ENCODE data around the gene NECAB2.
A peak's percentile ranks its signal among the peaks of the same experiment; 100 is the strongest.

Gene NECAB2

GRCh38 chr16:83955218-83956130, 12.6 kb upstream of the NECAB2 start:
- Histone ChIP-seq H3K4me3 (ENCODE audit: low read depth in 1 of 2, low read length in 2 of 2) (peak overlapping the region in 1 of 2 donors; percentile 72), H3K27ac (ENCODE audit: low read length) (no peak overlapping the region)

GRCh38 chr16:83956336-83957289, 11.4 kb upstream of the NECAB2 start:
- H3K36me3 ChIP-seq (ENCODE audit: control insufficient read depth in 1 of 2, insufficient read depth in 2 of 2, low read length in 2 of 2), result peaks cover 14 to 31% of the 10 kb centered on the region in 2 donors
- no peak overlapping the region for H3K4me3 ChIP-seq (ENCODE audit: low read depth in 1 of 2, low read length in 2 of 2)
- no peaks in the 10 kb centered on the region for H3K9me3 ChIP-seq (ENCODE audit: control insufficient read depth in 1 of 2, low read length in 2 of 2)
- H3K4me1 ChIP-seq (ENCODE audit: control insufficient read depth in 1 of 2, insufficient read depth in 2 of 2, low read length in 2 of 2), result peaks cover 10 to 26% of the 10 kb centered on the region in 2 donors
- H3K27ac ChIP-seq (ENCODE audit: low read length), result no peak overlapping the region
- H3K27me3 ChIP-seq (ENCODE audit: low read depth, low read length), result no peaks in the 10 kb centered on the region

More at GRCh38 chr16:83955218-83956130, 12.6 kb upstream of the NECAB2 start:
- Histone ChIP-seq H3K4me1 (ENCODE audit: control insufficient read depth in 1 of 2, insufficient read depth in 2 of 2, low read length in 2 of 2) (peaks cover 10 to 26% of the 10 kb centered on the region in 2 donors), H3K9me3 (ENCODE audit: control insufficient read depth in 1 of 2, low read length in 2 of 2) (no peaks in the 10 kb centered on the region), H3K27me3 (ENCODE audit: low read depth, low read length) (no peaks in the 10 kb centered on the region), H3K36me3 (ENCODE audit: control insufficient read depth in 1 of 2, insufficient read depth in 2 of 2, low read length in 2 of 2) (peaks cover 14 to 20% of the 10 kb centered on the region in 2 donors)

DNA sequence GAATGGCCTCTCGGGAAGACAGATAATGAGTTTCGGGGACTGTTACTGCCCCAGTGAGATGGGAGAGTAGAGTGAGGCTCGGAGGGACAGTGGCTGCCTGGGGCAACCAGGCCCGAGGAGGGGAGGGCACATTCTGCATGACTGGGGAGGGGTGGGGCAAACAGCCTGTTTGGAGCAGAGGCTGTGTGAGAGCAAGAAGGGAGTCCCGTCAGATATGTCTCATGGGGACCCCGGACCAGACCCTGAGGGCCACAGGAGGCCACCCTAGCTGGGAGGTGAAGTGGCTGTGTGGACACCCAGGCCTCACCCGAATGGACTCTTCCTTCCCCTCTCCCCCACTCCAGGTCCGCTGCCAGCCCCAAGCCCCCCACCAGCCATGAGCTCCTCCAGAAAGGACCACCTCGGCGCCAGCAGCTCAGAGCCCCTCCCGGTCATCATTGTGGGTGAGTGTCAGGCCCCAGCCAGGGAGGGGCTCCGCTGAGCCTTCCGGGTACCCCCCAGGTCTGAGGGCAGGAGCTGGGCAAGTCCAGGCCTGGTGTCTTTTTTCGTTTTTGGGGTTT, 10.7 kb upstream of the NECAB2 start:
- Histone ChIP-seq H3K4me1 (ENCODE audit: control insufficient read depth in 1 of 2, insufficient read depth in 2 of 2, low read length in 2 of 2) (peaks cover 10 to 25% of the 10 kb centered on the region in 2 donors), H3K36me3 (ENCODE audit: control insufficient read depth in 1 of 2, insufficient read depth in 2 of 2, low read length in 2 of 2) (peaks cover 14 to 36% of the 10 kb centered on the region in 2 donors), H3K27ac (ENCODE audit: low read length) (no peak overlapping the region), H3K4me3 (ENCODE audit: low read depth in 1 of 2, low read length in 2 of 2) (no peak overlapping the region), H3K9me3 (ENCODE audit: control insufficient read depth in 1 of 2, low read length in 2 of 2) (no peaks in the 10 kb centered on the region), H3K27me3 (ENCODE audit: low read depth, low read length) (no peaks in the 10 kb centered on the region)

- Histone ChIP-seq H3K36me3 (ENCODE audit: control insufficient read depth in 1 of 2, insufficient read depth in 2 of 2, low read length in 2 of 2) (peaks cover 14 to 45% of the 10 kb centered on the region in 2 donors), H3K27me3 (ENCODE audit: low read depth, low read length) (no peaks in the 10 kb centered on the region), H3K9me3 (ENCODE audit: control insufficient read depth in 1 of 2, low read length in 2 of 2) (no peaks in the 10 kb centered on the region), H3K27ac (ENCODE audit: low read length) (no peak overlapping the region), H3K4me3 (ENCODE audit: low read depth in 1 of 2, low read length in 2 of 2) (no peak overlapping the region), H3K4me1 (ENCODE audit: control insufficient read depth in 1 of 2, insufficient read depth in 2 of 2, low read length in 2 of 2) (peaks cover 6 to 18% of the 10 kb centered on the region in 2 donors)
Measured at GRCh38 chr16:83958137-83958845, 9.8 kb upstream of the NECAB2 start.

- Histone ChIP-seq H3K27ac (ENCODE audit: low read length) (no peak overlapping the region), H3K9me3 (ENCODE audit: control insufficient read depth in 1 of 2, low read length in 2 of 2) (no peaks in the 10 kb centered on the region), H3K4me3 (ENCODE audit: low read depth in 1 of 2, low read length in 2 of 2) (no peak overlapping the region), H3K4me1 (ENCODE audit: control insufficient read depth in 1 of 2, insufficient read depth in 2 of 2, low read length in 2 of 2) (peaks cover 2 to 14% of the 10 kb centered on the region in 2 donors), H3K27me3 (ENCODE audit: low read depth, low read length) (no peaks in the 10 kb centered on the region), H3K36me3 (ENCODE audit: control insufficient read depth in 1 of 2, insufficient read depth in 2 of 2, low read length in 2 of 2) (peaks cover 14 to 52% of the 10 kb centered on the region in 2 donors)
Measured at GRCh38 chr16:83958846-83959565, 9.0 kb upstream of the NECAB2 start.

GRCh38 chr16:83959656-83960434, 8.2 kb upstream of the NECAB2 start:
- no peak overlapping the region for H3K4me3 ChIP-seq (ENCODE audit: low read depth in 1 of 2, low read length in 2 of 2)
- H3K27me3 ChIP-seq (ENCODE audit: low read depth, low read length), result no peaks in the 10 kb centered on the region
- no peaks in the 10 kb centered on the region for H3K9me3 ChIP-seq (ENCODE audit: control insufficient read depth in 1 of 2, low read length in 2 of 2)
- peaks cover 14 to 56% of the 10 kb centered on the region in 2 donors for H3K36me3 ChIP-seq (ENCODE audit: control insufficient read depth in 1 of 2, insufficient read depth in 2 of 2, low read length in 2 of 2)
- peaks cover 0 to 6% of the 10 kb centered on the region in 2 donors for H3K4me1 ChIP-seq (ENCODE audit: control insufficient read depth in 1 of 2, insufficient read depth in 2 of 2, low read length in 2 of 2)
- no peak overlapping the region for H3K27ac ChIP-seq (ENCODE audit: low read length)

DNA sequence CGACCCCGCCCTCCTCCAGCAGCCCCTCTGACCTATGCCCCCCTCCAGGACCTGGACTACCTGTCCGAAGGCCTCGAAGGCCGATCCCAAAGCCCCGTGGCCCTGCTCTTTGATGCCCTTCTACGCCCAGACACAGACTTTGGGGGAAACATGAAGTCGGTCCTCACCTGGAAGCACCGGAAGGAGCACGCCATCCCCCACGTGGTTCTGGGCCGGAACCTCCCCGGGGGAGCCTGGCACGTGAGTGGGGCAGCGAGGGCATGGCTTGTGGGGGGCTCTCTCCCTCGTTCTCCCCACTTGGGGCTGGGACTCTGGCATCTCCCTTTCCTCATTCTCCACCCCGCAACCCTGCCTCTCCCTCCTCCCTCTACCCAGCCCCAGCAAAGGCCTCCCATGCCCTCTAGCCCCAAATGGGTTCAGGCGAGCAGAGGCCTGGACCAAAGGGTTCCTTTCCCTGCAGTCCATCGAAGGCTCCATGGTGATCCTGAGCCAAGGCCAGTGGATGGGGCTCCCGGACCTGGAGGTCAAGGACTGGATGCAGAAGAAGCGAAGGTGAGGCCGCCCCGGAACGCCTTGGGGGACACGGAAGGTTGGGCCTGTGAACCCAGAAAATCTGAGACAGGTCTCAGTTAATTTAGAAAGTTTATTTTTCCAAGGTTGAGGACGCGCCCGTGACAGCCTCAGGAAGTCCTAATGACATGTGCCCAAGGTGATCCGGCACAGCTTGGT, 7.4 kb upstream of the NECAB2 start:
- Histone ChIP-seq H3K4me1 (ENCODE audit: control insufficient read depth in 1 of 2, insufficient read depth in 2 of 2, low read length in 2 of 2) (no peaks in the 10 kb centered on the region), H3K36me3 (ENCODE audit: control insufficient read depth in 1 of 2, insufficient read depth in 2 of 2, low read length in 2 of 2) (peaks cover 14 to 65% of the 10 kb centered on the region in 2 donors), H3K27ac (ENCODE audit: low read length) (no peak overlapping the region)

DNA sequence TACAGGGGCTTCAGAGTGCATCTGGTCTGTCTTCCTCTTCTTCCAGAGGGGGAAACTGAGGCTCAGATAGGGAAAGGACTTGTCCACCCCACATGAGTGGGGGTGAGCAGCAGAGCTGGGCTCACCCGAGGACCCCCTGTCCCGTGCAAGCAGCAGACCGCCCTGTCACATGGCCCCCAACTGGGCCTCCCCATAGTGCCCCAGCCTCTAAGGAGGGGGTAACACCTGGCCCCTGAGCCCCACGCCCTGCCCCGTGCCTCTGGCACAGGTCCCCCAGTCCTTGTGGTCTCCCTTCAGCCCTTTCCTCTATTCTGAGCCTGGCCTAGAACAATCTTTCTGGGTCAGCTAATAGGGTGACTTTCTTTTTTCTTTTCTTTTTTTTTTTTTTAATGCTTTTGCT, 6.5 kb upstream of the NECAB2 start:
- Histone ChIP-seq H3K27me3 (ENCODE audit: low read depth, low read length) (no peaks in the 10 kb centered on the region), H3K36me3 (ENCODE audit: control insufficient read depth in 1 of 2, insufficient read depth in 2 of 2, low read length in 2 of 2) (peaks cover 14 to 70% of the 10 kb centered on the region in 2 donors), H3K4me3 (ENCODE audit: low read depth in 1 of 2, low read length in 2 of 2) (no peak overlapping the region), H3K9me3 (ENCODE audit: control insufficient read depth in 1 of 2, low read length in 2 of 2) (no peaks in the 10 kb centered on the region), H3K27ac (ENCODE audit: low read length) (no peak overlapping the region), H3K4me1 (ENCODE audit: control insufficient read depth in 1 of 2, insufficient read depth in 2 of 2, low read length in 2 of 2) (no peaks in the 10 kb centered on the region)

More for the DNA sequence above, 7.4 kb upstream of the NECAB2 start:
- Histone ChIP-seq H3K27me3 (ENCODE audit: low read depth, low read length) (no peaks in the 10 kb centered on the region), H3K9me3 (ENCODE audit: control insufficient read depth in 1 of 2, low read length in 2 of 2) (no peaks in the 10 kb centered on the region), H3K4me3 (ENCODE audit: low read depth in 1 of 2, low read length in 2 of 2) (no peak overlapping the region)

GRCh38 chr16:83963277-83964119, 4.5 kb upstream of the NECAB2 start:
- Histone ChIP-seq H3K4me1 (ENCODE audit: control insufficient read depth in 1 of 2, insufficient read depth in 2 of 2, low read length in 2 of 2) (no peaks in the 10 kb centered on the region), H3K4me3 (ENCODE audit: low read depth in 1 of 2, low read length in 2 of 2) (no peak overlapping the region), H3K36me3 (ENCODE audit: control insufficient read depth in 1 of 2, insufficient read depth in 2 of 2, low read length in 2 of 2) (peaks cover 9 to 70% of the 10 kb centered on the region in 2 donors), H3K9me3 (ENCODE audit: control insufficient read depth in 1 of 2, low read length in 2 of 2) (no peaks in the 10 kb centered on the region), H3K27me3 (ENCODE audit: low read depth, low read length) (no peaks in the 10 kb centered on the region), H3K27ac (ENCODE audit: low read length) (no peak overlapping the region)

Measured in muscle layer of duodenum (tissue), 2 donors.